ENCODE measurements around the gene ITGB1BP1.

Gene ITGB1BP1

GRCh38 chr2:9412781-9413180, 10.5 kb downstream of the ITGB1BP1 start:
- H3K4me1 ChIP-seq (ENCODE audit: control insufficient read depth, insufficient read depth, low read length, unreplicated experiment), result no peaks in the 10 kb centered on the region
- no peaks in the 10 kb centered on the region for H3K27me3 ChIP-seq (ENCODE audit: insufficient read depth, low read length)
- H3K27ac ChIP-seq (ENCODE audit: low read depth, low read length), result no peak overlapping the region
- no peak overlapping the region for H3K4me3 ChIP-seq (ENCODE audit: low read depth, low read length)
- H3K79me2 ChIP-seq (ENCODE audit: control insufficient read depth, insufficient read depth, low read length, unreplicated experiment), result peaks cover 36% of the 10 kb centered on the region
- peaks cover 20% of the 10 kb centered on the region for H3K36me3 ChIP-seq (ENCODE audit: insufficient read depth, low read length)
- no peak overlapping the region for H2AFZ ChIP-seq (ENCODE audit: low read length, unreplicated experiment)

DNA sequence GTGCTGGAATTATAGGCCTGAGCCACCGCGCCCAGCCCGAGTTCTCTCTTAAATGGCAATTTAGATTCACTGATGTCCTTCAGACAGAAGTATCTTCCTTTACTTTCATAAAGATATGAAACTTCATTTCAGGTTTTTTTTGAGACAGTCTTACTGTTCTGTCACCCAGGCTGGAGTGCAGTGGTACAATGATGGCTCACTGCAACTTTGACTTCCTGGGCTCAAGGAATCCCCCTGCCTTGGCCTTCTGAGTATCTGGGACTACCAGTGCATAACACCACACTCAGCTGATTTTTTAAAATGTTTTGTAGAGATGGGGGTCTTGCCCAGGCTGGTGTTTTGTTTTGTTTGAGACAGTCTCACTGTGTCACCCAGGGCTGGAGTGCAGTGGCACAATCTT, 13.2 kb downstream of the ITGB1BP1 start:
- Histone ChIP-seq H3K27ac (ENCODE audit: low read depth, low read length) (no peak overlapping the region), H3K79me2 (ENCODE audit: control insufficient read depth, insufficient read depth, low read length, unreplicated experiment) (peaks cover 16% of the 10 kb centered on the region), H3K4me1 (ENCODE audit: control insufficient read depth, insufficient read depth, low read length, unreplicated experiment) (no peaks in the 10 kb centered on the region), H3K4me3 (ENCODE audit: low read depth, low read length) (no peak overlapping the region), H3K36me3 (ENCODE audit: insufficient read depth, low read length) (peaks cover 15% of the 10 kb centered on the region), H3K27me3 (ENCODE audit: insufficient read depth, low read length) (no peaks in the 10 kb centered on the region), H2AFZ (ENCODE audit: low read length, unreplicated experiment) (no peak overlapping the region)

- peaks cover 7% of the 10 kb centered on the region for H3K4me1 ChIP-seq (ENCODE audit: control insufficient read depth, insufficient read depth, low read length, unreplicated experiment)
- H3K79me2 ChIP-seq (ENCODE audit: control insufficient read depth, insufficient read depth, low read length, unreplicated experiment), result peaks cover 7% of the 10 kb centered on the region
- no peak overlapping the region for H3K4me3 ChIP-seq (ENCODE audit: low read depth, low read length)
- no peak overlapping the region for H2AFZ ChIP-seq (ENCODE audit: low read length, unreplicated experiment)
- H3K36me3 ChIP-seq (ENCODE audit: insufficient read depth, low read length), result peaks cover 7% of the 10 kb centered on the region
- no peak overlapping the region for H3K27ac ChIP-seq (ENCODE audit: low read depth, low read length)
- H3K27me3 ChIP-seq (ENCODE audit: insufficient read depth, low read length), result no peaks in the 10 kb centered on the region
Measured at GRCh38 chr2:9408641-9409151, 14.6 kb downstream of the ITGB1BP1 start.

GRCh38 chr2:9407363-9407811, 15.9 kb downstream of the ITGB1BP1 start:
- no peak overlapping the region for H3K27ac ChIP-seq (ENCODE audit: low read depth, low read length)
- no peaks in the 10 kb centered on the region for H3K27me3 ChIP-seq (ENCODE audit: insufficient read depth, low read length)
- no peaks in the 10 kb centered on the region for H3K79me2 ChIP-seq (ENCODE audit: control insufficient read depth, insufficient read depth, low read length, unreplicated experiment)
- no peak overlapping the region for H3K4me3 ChIP-seq (ENCODE audit: low read depth, low read length)
- peaks cover 8% of the 10 kb centered on the region; the same call in 1 of the 2 replicates for H3K36me3 ChIP-seq (ENCODE audit: insufficient read depth, low read length)
- no peak overlapping the region for H2AFZ ChIP-seq (ENCODE audit: low read length, unreplicated experiment)
- peaks cover 14% of the 10 kb centered on the region for H3K4me1 ChIP-seq (ENCODE audit: control insufficient read depth, insufficient read depth, low read length, unreplicated experiment)

GRCh38 chr2:9406529-9407362, 16.6 kb downstream of the ITGB1BP1 start:
- peaks cover 11% of the 10 kb centered on the region; the same call in 1 of the 2 replicates for H3K36me3 ChIP-seq (ENCODE audit: insufficient read depth, low read length)
- no peak overlapping the region for H3K4me3 ChIP-seq (ENCODE audit: low read depth, low read length)
- no peak overlapping the region for H3K27ac ChIP-seq (ENCODE audit: low read depth, low read length)
- H3K79me2 ChIP-seq (ENCODE audit: control insufficient read depth, insufficient read depth, low read length, unreplicated experiment), result no peaks in the 10 kb centered on the region
- no peaks in the 10 kb centered on the region for H3K27me3 ChIP-seq (ENCODE audit: insufficient read depth, low read length)
- H3K4me1 ChIP-seq (ENCODE audit: control insufficient read depth, insufficient read depth, low read length, unreplicated experiment), result peaks cover 14% of the 10 kb centered on the region
- H2AFZ ChIP-seq (ENCODE audit: low read length, unreplicated experiment), result no peak overlapping the region

DNA sequence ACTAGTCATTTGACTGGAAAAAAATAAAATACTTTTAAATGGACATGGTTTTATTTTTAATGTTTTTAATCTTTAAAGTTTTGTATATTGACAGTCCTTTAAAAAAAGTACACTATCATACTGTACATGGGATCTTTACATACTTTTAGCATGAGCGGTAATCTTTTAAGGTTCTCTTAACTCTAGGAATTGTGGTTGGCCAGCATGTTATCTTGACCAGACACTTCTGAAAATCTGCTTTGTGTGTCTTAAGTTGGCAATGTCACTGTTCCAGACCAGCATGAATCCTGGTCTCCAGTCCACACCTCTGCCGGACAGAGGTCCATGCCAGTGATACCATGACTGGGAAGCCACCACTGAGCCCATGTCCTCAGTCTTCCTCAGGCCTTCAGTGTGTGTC, 17.7 kb downstream of the ITGB1BP1 start:
- H3K79me2 ChIP-seq (ENCODE audit: control insufficient read depth, insufficient read depth, low read length, unreplicated experiment), result no peaks in the 10 kb centered on the region
- H3K27me3 ChIP-seq (ENCODE audit: insufficient read depth, low read length), result no peaks in the 10 kb centered on the region
- H3K4me3 ChIP-seq (ENCODE audit: low read depth, low read length), result no peak overlapping the region
- no peak overlapping the region for H2AFZ ChIP-seq (ENCODE audit: low read length, unreplicated experiment)
- no peak overlapping the region for H3K27ac ChIP-seq (ENCODE audit: low read depth, low read length)
- H3K4me1 ChIP-seq (ENCODE audit: control insufficient read depth, insufficient read depth, low read length, unreplicated experiment), result peaks cover 14% of the 10 kb centered on the region
- H3K36me3 ChIP-seq (ENCODE audit: insufficient read depth, low read length), result peaks cover 12% of the 10 kb centered on the region; the same call in 1 of the 2 replicates

GRCh38 chr2:9404451-9404850, 18.9 kb downstream of the ITGB1BP1 start:
- peaks cover 12% of the 10 kb centered on the region; the same call in 1 of the 2 replicates for H3K36me3 ChIP-seq (ENCODE audit: insufficient read depth, low read length)
- H3K79me2 ChIP-seq (ENCODE audit: control insufficient read depth, insufficient read depth, low read length, unreplicated experiment), result no peaks in the 10 kb centered on the region
- peaks cover 14% of the 10 kb centered on the region for H3K4me1 ChIP-seq (ENCODE audit: control insufficient read depth, insufficient read depth, low read length, unreplicated experiment)
- no peak overlapping the region for H2AFZ ChIP-seq (ENCODE audit: low read length, unreplicated experiment)
- H3K27ac ChIP-seq (ENCODE audit: low read depth, low read length), result no peak overlapping the region
- H3K4me3 ChIP-seq (ENCODE audit: low read depth, low read length), result no peak overlapping the region
- H3K27me3 ChIP-seq (ENCODE audit: insufficient read depth, low read length), result no peaks in the 10 kb centered on the region

DNA sequence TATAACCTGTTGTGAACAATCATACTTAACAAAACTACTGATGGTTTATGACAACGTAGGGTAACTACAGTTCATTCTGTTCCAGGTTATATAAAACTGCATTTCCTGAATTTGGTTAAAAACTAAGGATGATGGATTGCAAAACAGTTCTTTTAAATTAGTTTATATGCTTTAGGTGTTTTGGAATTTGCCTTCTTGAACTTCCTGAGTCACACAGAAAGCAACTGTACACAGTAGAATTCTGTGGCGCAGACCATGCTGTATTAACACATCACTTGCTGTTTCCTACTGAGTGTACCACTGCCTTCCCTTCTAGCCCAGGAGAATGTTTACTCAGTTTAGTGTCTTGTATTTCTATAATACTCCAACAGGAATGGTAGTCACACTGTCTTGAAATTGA, 19.4 kb downstream of the ITGB1BP1 start:
- Histone ChIP-seq H3K36me3 (ENCODE audit: insufficient read depth, low read length) (peaks cover 12% of the 10 kb centered on the region; the same call in 1 of the 2 replicates), H3K4me1 (ENCODE audit: control insufficient read depth, insufficient read depth, low read length, unreplicated experiment) (peaks cover 14% of the 10 kb centered on the region), H3K27me3 (ENCODE audit: insufficient read depth, low read length) (no peaks in the 10 kb centered on the region), H2AFZ (ENCODE audit: low read length, unreplicated experiment) (no peak overlapping the region), H3K4me3 (ENCODE audit: low read depth, low read length) (no peak overlapping the region), H3K27ac (ENCODE audit: low read depth, low read length) (no peak overlapping the region), H3K79me2 (ENCODE audit: control insufficient read depth, insufficient read depth, low read length, unreplicated experiment) (no peaks in the 10 kb centered on the region)

- Histone ChIP-seq H3K27me3 (ENCODE audit: insufficient read depth, low read length) (no peaks in the 10 kb centered on the region), H3K36me3 (ENCODE audit: insufficient read depth, low read length) (peaks cover 12% of the 10 kb centered on the region; the same call in 1 of the 2 replicates), H3K4me1 (ENCODE audit: control insufficient read depth, insufficient read depth, low read length, unreplicated experiment) (peaks cover 14% of the 10 kb centered on the region), H2AFZ (ENCODE audit: low read length, unreplicated experiment) (no peak overlapping the region), H3K27ac (ENCODE audit: low read depth, low read length) (no peak overlapping the region), H3K79me2 (ENCODE audit: control insufficient read depth, insufficient read depth, low read length, unreplicated experiment) (no peaks in the 10 kb centered on the region), H3K4me3 (ENCODE audit: low read depth, low read length) (no peak overlapping the region)
Measured at GRCh38 chr2:9401646-9402371, 21.5 kb downstream of the ITGB1BP1 start.

- Histone ChIP-seq H3K36me3 (ENCODE audit: insufficient read depth, low read length) (peaks cover 14% of the 10 kb centered on the region; the same call in 1 of the 2 replicates), H2AFZ (ENCODE audit: low read length, unreplicated experiment) (no peak overlapping the region), H3K4me3 (ENCODE audit: low read depth, low read length) (no peak overlapping the region), H3K79me2 (ENCODE audit: control insufficient read depth, insufficient read depth, low read length, unreplicated experiment) (no peaks in the 10 kb centered on the region), H3K27me3 (ENCODE audit: insufficient read depth, low read length) (no peaks in the 10 kb centered on the region), H3K4me1 (ENCODE audit: control insufficient read depth, insufficient read depth, low read length, unreplicated experiment) (peaks cover 14% of the 10 kb centered on the region), H3K27ac (ENCODE audit: low read depth, low read length) (no peak overlapping the region)
Measured at GRCh38 chr2:9401059-9401547, 22.2 kb downstream of the ITGB1BP1 start.
